HEK293 (cell line): ENCODE measurements around the gene GGPS1.

Experiments
- CTCF ChIA-PET: fragments of 350-600 bp; formaldehyde crosslinking; extraction: SDS; loops from one replicate; lab custom pipeline; 2021; ENCODE audit warnings: antibody characterized with exemption; lab: Yijun Ruan, JAX
- POLR2A ChIA-PET: fragments of 300-600 bp; formaldehyde crosslinking; extraction: SDS; loops from one replicate; lab custom pipeline; 2020; ENCODE audit warnings: antibody characterized with exemption, inconsistent platforms; lab: Yijun Ruan, JAX
- H3K27ac ChIP-seq: fragments of 200-500 bp; sonication (Bioruptor generic); 2 replicates; pipeline ENCODE4 v1.5.1; 2014; ENCODE audit warnings: low read depth, low read length, control low read depth, inconsistent platforms; ENCODE audit errors: extremely low read depth
- H3K36me3 ChIP-seq, 2 experiments: fragments of 200-500 bp in 1 of 2; sonication (Bioruptor generic) in 1 of 2; 1 replicate in 1 of 2; 2 replicates in 1 of 2; pipeline ENCODE4 v1.5.1; 2014 to 2017; ENCODE audit warnings: inconsistent platforms in 2 of 2, low read length in 2 of 2; ENCODE audit not compliant: control insufficient read depth in 2 of 2, insufficient read depth in 1 of 2
- H3K4me1 ChIP-seq: fragments of 200-500 bp; sonication (Bioruptor generic); 2 replicates; pipeline ENCODE4 v1.5.1; 2014; ENCODE audit warnings: mild to moderate bottlenecking, low read length, inconsistent platforms; ENCODE audit not compliant: control insufficient read depth, insufficient read depth
- H3K4me3 ChIP-seq: 2 replicates; pipeline ENCODE4 v1.5.1; 2011; ENCODE audit warnings: low read depth, mild to moderate bottlenecking, control low read depth, low read length, moderate library complexity
- H3K9me3 ChIP-seq: fragments of 200-500 bp; sonication (Bioruptor generic); 2 replicates; pipeline ENCODE4 v1.5.1; 2014; ENCODE audit warnings: low read depth, low read length, inconsistent platforms; ENCODE audit not compliant: control insufficient read depth, insufficient read depth
- GLIS1 ChIP-seq: fragments of 450-650 bp; formaldehyde crosslinking; IDR thresholded peaks from 2 replicates; pipeline ENCODE4 v1.5.1; 2016; ENCODE audit warnings: missing biosample characterization, missing genetic modification characterization
- KLF16 ChIP-seq: fragments of 450-650 bp; formaldehyde crosslinking; IDR thresholded peaks from 2 replicates; pipeline ENCODE4 v1.5.1; 2017; ENCODE audit warnings: missing biosample characterization, missing genetic modification characterization
- ZBTB17 ChIP-seq: fragments of 450-650 bp; formaldehyde crosslinking; IDR thresholded peaks from 2 replicates; pipeline ENCODE4 v1.5.1; 2016; ENCODE audit warnings: missing biosample characterization, missing genetic modification characterization
- ZBTB21 ChIP-seq: fragments of 450-650 bp; formaldehyde crosslinking; IDR thresholded peaks from 2 replicates; pipeline ENCODE4 v1.5.1; 2017; ENCODE audit warnings: missing biosample characterization, missing genetic modification characterization
- ZBTB44 ChIP-seq: fragments of 450-650 bp; IDR thresholded peaks from 2 replicates; pipeline ENCODE4 v1.5.1; 2018; ENCODE audit warnings: missing biosample characterization, mild to moderate bottlenecking, missing genetic modification characterization
- ZNF148 ChIP-seq: fragments of 450-650 bp; formaldehyde crosslinking; IDR thresholded peaks from 2 replicates; pipeline ENCODE4 v1.5.0; 2017; ENCODE audit warnings: missing biosample characterization, missing genetic modification characterization, borderline replicate concordance
- ZNF157 ChIP-seq: fragments of 450-650 bp; formaldehyde crosslinking; IDR thresholded peaks from 2 replicates; pipeline ENCODE4 v1.5.1; 2016; ENCODE audit warnings: missing biosample characterization, missing genetic modification characterization
- ZNF16 ChIP-seq: fragments of 450-650 bp; formaldehyde crosslinking; IDR thresholded peaks from 2 replicates; pipeline ENCODE4 v1.5.1; 2016; ENCODE audit warnings: low read depth, missing biosample characterization, missing genetic modification characterization
- ZNF18 ChIP-seq: fragments of 450-650 bp; formaldehyde crosslinking; IDR thresholded peaks from 2 replicates; pipeline ENCODE4 v1.5.1; 2016; ENCODE audit warnings: missing biosample characterization, missing genetic modification characterization
- ZNF211 ChIP-seq: fragments of 450-650 bp; formaldehyde crosslinking; IDR thresholded peaks from 2 replicates; pipeline ENCODE4 v1.5.1; 2016; ENCODE audit warnings: low read depth, missing biosample characterization, missing genetic modification characterization
- ZNF23 ChIP-seq: fragments of 450-650 bp; formaldehyde crosslinking; IDR thresholded peaks from 2 replicates; pipeline ENCODE4 v1.5.1; 2016; ENCODE audit warnings: missing biosample characterization, missing genetic modification characterization, borderline replicate concordance
- ZNF239 ChIP-seq: fragments of 450-650 bp; formaldehyde crosslinking; IDR thresholded peaks from 2 replicates; pipeline ENCODE4 v1.5.1; 2016; ENCODE audit warnings: missing biosample characterization, missing genetic modification characterization
- ZNF26 ChIP-seq: fragments of 450-650 bp; formaldehyde crosslinking; IDR thresholded peaks from 2 replicates; pipeline ENCODE4 v1.5.1; 2016; ENCODE audit warnings: missing biosample characterization, missing genetic modification characterization
- ZNF311 ChIP-seq: fragments of 450-650 bp; formaldehyde crosslinking; IDR thresholded peaks from 2 replicates; pipeline ENCODE4 v1.5.1; 2017; ENCODE audit warnings: missing biosample characterization, missing genetic modification characterization, borderline replicate concordance
- ZNF324 ChIP-seq: fragments of 450-650 bp; formaldehyde crosslinking; IDR thresholded peaks from 2 replicates; pipeline ENCODE4 v1.5.1; 2016; ENCODE audit warnings: missing biosample characterization, missing genetic modification characterization
- ZNF362 ChIP-seq: fragments of 450-650 bp; formaldehyde crosslinking; IDR thresholded peaks from 2 replicates; pipeline ENCODE4 v1.5.1; 2016; ENCODE audit warnings: missing biosample characterization, missing genetic modification characterization
- ZNF366 ChIP-seq: fragments of 450-650 bp; formaldehyde crosslinking; conservative IDR thresholded peaks from 2 replicates; pipeline ENCODE4 v1.5.1; 2016; ENCODE audit warnings: missing biosample characterization, missing genetic modification characterization
- ZNF530 ChIP-seq: fragments of 450-650 bp; formaldehyde crosslinking; IDR thresholded peaks from 2 replicates; pipeline ENCODE4 v1.5.1; 2016; ENCODE audit warnings: low read depth, missing biosample characterization, missing genetic modification characterization
- ZNF561 ChIP-seq: fragments of 450-650 bp; IDR thresholded peaks from 2 replicates; pipeline ENCODE4 v1.5.1; 2018; ENCODE audit warnings: missing biosample characterization, missing genetic modification characterization, borderline replicate concordance
- ZNF623 ChIP-seq: fragments of 450-650 bp; formaldehyde crosslinking; IDR thresholded peaks from 2 replicates; pipeline ENCODE4 v1.5.1; 2016; ENCODE audit warnings: missing biosample characterization, missing genetic modification characterization
- ZNF707 ChIP-seq: fragments of 450-650 bp; formaldehyde crosslinking; IDR thresholded peaks from 2 replicates; pipeline ENCODE4 v1.5.1; 2016; ENCODE audit warnings: missing biosample characterization, missing genetic modification characterization

The GGPS1 gene

GRCh38 chr1:235339746-235340145 lies 11.4 kb downstream of the GGPS1 start:
- H3K4me1 ChIP-seq: no peaks in the 10 kb centered on the region
- no peak overlapping the region for H3K27ac ChIP-seq
- POLR2A ChIA-PET: interaction anchor here (1.2 to 1.4 kb wide), 2 partner anchors 11 to 165 kb away, joined by 3 to 4 read pairs; partner anchors contain the start of gene B3GALNT2
- TF ChIP-seq ZNF561 (tag by site-specific recombination) (no peak), ZNF362 (tag by site-specific recombination) (no peak), ZBTB44 (tag by site-specific recombination) (no peak), ZNF311 (no peak), ZNF623 (no peak), ZNF23 (tag by site-specific recombination) (no peak), ZNF26 (no peak), ZNF324 (tag by site-specific recombination) (no peak), ZNF18 (tag by site-specific recombination) (no peak), ZNF157 (no peak)
- no peak overlapping the region for H3K4me3 ChIP-seq
- CTCF ChIA-PET: interaction anchor here (0.6 to 2.5 kb wide), 3 partner anchors 77 to 385 kb away, joined by 3 to 18 read pairs (median 3); no protein-coding TSS in a partner anchor
- no peaks in the 10 kb centered on the region for H3K9me3 ChIP-seq
- H3K36me3 ChIP-seq: peaks cover 42 to 54% of the 10 kb centered on the region in 2 experiments

GRCh38 chr1:235341334-235341733 lies 13.0 kb downstream of the GGPS1 start:
- ChIA-PET POLR2A (interaction anchor here (2.4 kb wide), 1 partner anchor 26 kb away, joined by 10 read pairs; the partner anchor contains the start of gene TBCE), CTCF (interaction anchor here (0.6 to 2.5 kb wide), 4 partner anchors 24 to 511 kb away, joined by 3 to 18 read pairs (median 5); no protein-coding TSS in a partner anchor)
- TF ChIP-seq ZBTB17 (tag by site-specific recombination) (peak; percentile 77), ZBTB21 (tag by site-specific recombination) (no peak)
- no peaks in the 10 kb centered on the region for H3K4me1 ChIP-seq
- H3K4me3 ChIP-seq: no peak overlapping the region
- no peaks in the 10 kb centered on the region for H3K9me3 ChIP-seq
- peaks cover 30 to 56% of the 10 kb centered on the region in 2 experiments for H3K36me3 ChIP-seq
- no peak overlapping the region for H3K27ac ChIP-seq

GRCh38 chr1:235342039-235342438 lies 13.7 kb downstream of the GGPS1 start:
- H3K4me1 ChIP-seq: no peaks in the 10 kb centered on the region
- H3K27ac ChIP-seq: no peak overlapping the region
- no peaks in the 10 kb centered on the region for H3K9me3 ChIP-seq
- CTCF ChIA-PET: interaction anchor here (0.5 to 2.5 kb wide), 8 partner anchors 9 to 74 kb away, joined by 3 to 18 read pairs (median 4); no protein-coding TSS in a partner anchor
- no peak overlapping the region for H3K4me3 ChIP-seq
- peaks cover 23 to 61% of the 10 kb centered on the region in 2 experiments for H3K36me3 ChIP-seq
- POLR2A ChIA-PET: interaction anchor here (2.4 kb wide), 1 partner anchor 25 kb away, joined by 10 read pairs; the partner anchor contains the start of gene TBCE
- TF ChIP-seq ZNF18 (tag by site-specific recombination): no peak
- no peak for TF ChIP-seq KLF16 (tag by site-specific recombination)
- TF ChIP-seq ZNF16: no peak
- no peak for TF ChIP-seq ZNF211 (tag by site-specific recombination)
- TF ChIP-seq ZNF530: no peak
- no peak for TF ChIP-seq ZNF324 (tag by site-specific recombination)
- TF ChIP-seq GLIS1 (tag by site-specific recombination): no peak
- TF ChIP-seq ZNF366: no peak
- no peak for TF ChIP-seq ZNF148
- TF ChIP-seq ZNF707: no peak
- no peak for TF ChIP-seq ZNF239 (tag by site-specific recombination)
